Measurements from ENCODE around the gene UPK1A. TPM values are rescaled to one million over a fixed set of nuclear protein-coding genes. Genes with fewer than 3 reads are reported as not detected.

Gene UPK1A
- total RNA-seq, 2 experiments from 2014 or later = 0.30 TPM; not detected in 1

Other genes with a start within 250 kb of the UPK1A start
- not detected for gene FFAR2, start 218.3 kb upstream of the UPK1A start, total RNA-seq
- not detected for gene KRTDAP, start 176.1 kb upstream of the UPK1A start, total RNA-seq
- not detected for gene DMKN, start 152.9 kb upstream of the UPK1A start, total RNA-seq
- gene SBSN, start 138.2 kb upstream of the UPK1A start, total RNA-seq = not detected
- not detected for gene GAPDHS, start 133.1 kb upstream of the UPK1A start, total RNA-seq
- gene TMEM147, start 120.9 kb upstream of the UPK1A start, total RNA-seq = 10 to 100 TPM; 43.6 to 65.3 TPM
- gene ATP4A, start 102.9 kb upstream of the UPK1A start, total RNA-seq = not detected
- not detected for gene PMIS2, start 80.3 kb upstream of the UPK1A start, total RNA-seq
- 10 to 100 TPM; 49.0 to 59.2 TPM for gene HAUS5, start 53.8 kb upstream of the UPK1A start, total RNA-seq
- 100 to 1,000 TPM; 110 to 117 TPM for gene RBM42, start 37.5 kb upstream of the UPK1A start, total RNA-seq
- 1 to 10 TPM; 1.2 to 1.9 TPM for gene ETV2, start 24.8 kb upstream of the UPK1A start, total RNA-seq
- 100 to 1,000 TPM; 394 to 417 TPM for gene COX6B1, start 18.2 kb upstream of the UPK1A start, total RNA-seq
- gene ZBTB32, start 38.0 kb downstream of the UPK1A start, total RNA-seq = 100 to 1,000 TPM; 133 to 185 TPM
- 10 to 100 TPM; 70.2 to 79.8 TPM for gene KMT2B, start 51.5 kb downstream of the UPK1A start, total RNA-seq
- gene IGFLR1, start 75.9 kb downstream of the UPK1A start, total RNA-seq = 100 to 1,000 TPM in 1 of 2 experiments, 10 to 100 TPM in 1; 51.7 to 117 TPM
- 10 to 100 TPM; 25.1 to 35.6 TPM for gene U2AF1L4, start 78.9 kb downstream of the UPK1A start, total RNA-seq
- gene PSENEN, start 79.1 kb downstream of the UPK1A start, total RNA-seq = 10 to 100 TPM; 39.1 to 49.0 TPM
- 1 to 10 TPM; 8.9 to 9.2 TPM for gene LIN37, start 82.1 kb downstream of the UPK1A start, total RNA-seq
- not detected for gene HSPB6, start 90.5 kb downstream of the UPK1A start, total RNA-seq
- 10 to 100 TPM; 46.5 to 57.8 TPM for gene PROSER3, start 91.7 kb downstream of the UPK1A start, total RNA-seq
- 100 to 1,000 TPM in 1 of 2 experiments, 10 to 100 TPM in 1; 40.0 to 101 TPM for gene ARHGAP33, start 109.0 kb downstream of the UPK1A start, total RNA-seq
- gene PRODH2, start 146.3 kb downstream of the UPK1A start, total RNA-seq = not detected
- not detected for gene NPHS1, start 186.0 kb downstream of the UPK1A start, total RNA-seq
- 1 to 10 TPM; 1.1 to 1.4 TPM for gene KIRREL2, start 190.4 kb downstream of the UPK1A start, total RNA-seq
- gene APLP1, start 202.1 kb downstream of the UPK1A start, total RNA-seq = 1 to 10 TPM; 1.5 to 2.0 TPM
- 10 to 100 TPM; 52.7 to 52.9 TPM for gene NFKBID, start 234.0 kb downstream of the UPK1A start, total RNA-seq
- 100 to 1,000 TPM; 184 to 195 TPM for gene HCST, start 236.0 kb downstream of the UPK1A start, total RNA-seq
- under 1 TPM in 1 of 2 experiments, not detected in 1; 0.96 TPM for gene TYROBP, start 241.8 kb downstream of the UPK1A start, total RNA-seq

Data from activated CD8-positive, alpha-beta memory T cell treated with anti-CD3 and anti-CD28 coated beads, Interleukin-2, amount 10 ng/mL, durations not matched to agents 7 days and 5 days (primary cell).